Spleen (tissue), 11 donors: ENCODE data around the gene PRRG2. TPM values are rescaled to one million over a fixed set of nuclear protein-coding genes. Genes with fewer than 3 reads are reported as not detected.
A peak's percentile ranks its signal among the peaks of the same experiment; 100 is the strongest.

Experiments
- DNase-seq: peaks from one replicate; pipeline ENCODE4 v3.0.0-alpha.2; 2020
- H3K27ac ChIP-seq, 8 donors: fragments of 200-600 bp; sonication (generic) in 7 of 8; 1 replicate in 4 of 8; 2 replicates in 4 of 8; pipeline versions ENCODE4 v1.5.0 to v1.8.0; 2016 to 2021; ENCODE audit warnings: inconsistent platforms in 4 of 8, mild to moderate bottlenecking in 4 of 8, moderate library complexity in 1 of 8
- H3K27me3 ChIP-seq, 7 donors: fragments of 200-600 bp; sonication (generic) in 6 of 7; replicated peaks in 1 of 7; 1 replicate in 4 of 7; 2 replicates in 3 of 7; pipeline versions ENCODE4 v1.5.0 to v1.8.0; 2016 to 2021; ENCODE audit warnings: inconsistent platforms in 3 of 7, mild to moderate bottlenecking in 1 of 7
- H3K36me3 ChIP-seq, 6 donors: fragments of 200-600 bp; sonication (generic) in 5 of 6; 1 replicate in 4 of 6; 2 replicates in 2 of 6; pipeline versions ENCODE4 v1.5.0 to v1.8.0; 2016 to 2021; ENCODE audit warnings: inconsistent platforms in 2 of 6
- H3K4me1 ChIP-seq, 6 donors: fragments of 200-600 bp; sonication (generic) in 5 of 6; 1 replicate in 3 of 6; 2 replicates in 3 of 6; pipeline versions ENCODE4 v1.5.0 to v1.8.0; 2016 to 2021; ENCODE audit warnings: inconsistent platforms in 3 of 6
- H3K4me3 ChIP-seq, 8 donors: fragments of 200-600 bp; sonication (generic) in 7 of 8; 1 replicate in 4 of 8; 2 replicates in 4 of 8; pipeline versions ENCODE4 v1.5.0 to v1.8.0; 2016 to 2021; ENCODE audit warnings: inconsistent platforms in 4 of 8, mild to moderate bottlenecking in 4 of 8, moderate library complexity in 2 of 8
- H3K9me3 ChIP-seq, 8 donors: fragments of 200-600 bp; sonication (generic) in 7 of 8; 1 replicate in 4 of 8; 2 replicates in 4 of 8; pipeline versions ENCODE4 v1.5.0 to v1.8.0; 2016 to 2021; ENCODE audit warnings: inconsistent platforms in 4 of 8
- POLR2A ChIP-seq, 3 donors: fragments of 450-650 bp; IDR thresholded peaks; one replicate each; pipeline ENCODE4 v1.5.1; 2017; ENCODE audit warnings: antibody characterized with exemption in 3 of 3, mild to moderate bottlenecking in 1 of 3
- POLR2AphosphoS5 ChIP-seq, 3 donors: sonication (generic); formaldehyde crosslinking; IDR thresholded peaks; one replicate each; pipeline ENCODE4 v1.5.1; 2017; ENCODE audit warnings: antibody characterized with exemption in 3 of 3
- WGBS, 5 donors: extraction: QIAGEN DNeasy Blood & Tissue Kit in 3 of 5; methylation state at CpG; one replicate each; pipeline versions ENCODE4 v1.1.5 to v1.1.7; 2013 to 2018; 5-methylcytosine and 5-hydroxymethylcytosine counted together
- intact Hi-C: fragments of 100-400 bp; cut with DNase I; formaldehyde crosslinking; loops from one replicate; pipeline ENCODE4 v1.15.0; 2023; ENCODE audit warnings: low total_unique reads
- polyA plus RNA-seq, 3 donors: library from polyadenylated mRNA; stranded (reverse); fragments of 200-250 nt; gene quantifications; one replicate each; pipeline ENCODE4 v1.2.1, GENCODE V29; 2013
- total RNA-seq, 7 donors: library from RNA; depleted of rRNA in 3 of 7; stranded (reverse); fragments of >200 nt in 3 of 7; fragmentation: NEBNext Ultra II Directional in 4 of 7; extraction: Animal tissue kit (Norgen Biotek cat#: 25700) in 4 of 7; gene quantifications; one replicate each; pipeline versions ENCODE4 v1.1.0 to v1.2.1, GENCODE V29; 2016 to 2021
- TF ChIP-seq, protein P1 (sequence below), 11 experiments: fragments of 200-600 bp in 7 of 11; fragments of 450-650 bp in 4 of 11; sonication (generic) in 4 of 11; IDR thresholded peaks in 8 of 11; conservative IDR thresholded peaks in 3 of 11; 1 replicate in 7 of 11; 2 replicates in 4 of 11; pipeline versions ENCODE4 v1.4.0 to v1.8.0; 2016 to 2021; ENCODE audit warnings: antibody characterized with exemption in 11 of 11, inconsistent platforms in 4 of 11, mild to moderate bottlenecking in 1 of 11
- donor health status: healthy with polysubstance abuse.
- donor health status: DM: no; HTN: no; CAD: no; lungs with moderate emphysema.
- donor health status: DM: no; HTN: no; CAD: no.
- donor health status: Bipolar disorder and iron deficiency.
- donor health status: healthy.
- donor health status: DM: no; HTN: no; CAD: no.
- donor health status: DM: yes; HTN: yes; CAD: no.

PRRG2 gene
- total and polyA plus RNA-seq, 10 donors, result 0.37 to 7.9 (median 1.3) TPM

- Histone ChIP-seq H3K27ac (peak overlapping the region in 3 of 8 donors; percentile 76 to 85 (median 76)), H3K27me3 (no peaks in the 10 kb centered on the region), H3K4me1 (peaks cover 31 to 95% (median 64%) of the 10 kb centered on the region in 6 donors), H3K4me3 (peak overlapping the region in 2 of 8 donors; percentile 32 to 55), H3K9me3 (no peaks in the 10 kb centered on the region), H3K36me3 (peaks cover 0 to 89% (median 46%) of the 10 kb centered on the region in 6 donors)
- TF ChIP-seq, protein P1, sequence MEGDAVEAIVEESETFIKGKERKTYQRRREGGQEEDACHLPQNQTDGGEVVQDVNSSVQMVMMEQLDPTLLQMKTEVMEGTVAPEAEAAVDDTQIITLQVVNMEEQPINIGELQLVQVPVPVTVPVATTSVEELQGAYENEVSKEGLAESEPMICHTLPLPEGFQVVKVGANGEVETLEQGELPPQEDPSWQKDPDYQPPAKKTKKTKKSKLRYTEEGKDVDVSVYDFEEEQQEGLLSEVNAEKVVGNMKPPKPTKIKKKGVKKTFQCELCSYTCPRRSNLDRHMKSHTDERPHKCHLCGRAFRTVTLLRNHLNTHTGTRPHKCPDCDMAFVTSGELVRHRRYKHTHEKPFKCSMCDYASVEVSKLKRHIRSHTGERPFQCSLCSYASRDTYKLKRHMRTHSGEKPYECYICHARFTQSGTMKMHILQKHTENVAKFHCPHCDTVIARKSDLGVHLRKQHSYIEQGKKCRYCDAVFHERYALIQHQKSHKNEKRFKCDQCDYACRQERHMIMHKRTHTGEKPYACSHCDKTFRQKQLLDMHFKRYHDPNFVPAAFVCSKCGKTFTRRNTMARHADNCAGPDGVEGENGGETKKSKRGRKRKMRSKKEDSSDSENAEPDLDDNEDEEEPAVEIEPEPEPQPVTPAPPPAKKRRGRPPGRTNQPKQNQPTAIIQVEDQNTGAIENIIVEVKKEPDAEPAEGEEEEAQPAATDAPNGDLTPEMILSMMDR (IDR thresholded peaks at IDR 0.05 in 8 of 11, conservative IDR thresholded peaks at IDR 0.05 in 3 of 11), result no peak
- TF ChIP-seq POLR2A (IDR thresholded peaks at IDR 0.05) (no peak), POLR2AphosphoS5 (IDR thresholded peaks at IDR 0.05) (no peak)
- intact Hi-C loops, result no loop called here
- DNase-seq, result no peak
- WGBS, 5 donors, result 75 to 90% (median 86%) methylated on average over 7 of the region's 7 CpGs
Measured at GRCh38 chr19:49558591-49558990, 22.5 kb upstream of the PRRG2 start.

GRCh38 chr19:49559443-49559842 is 21.7 kb upstream of the PRRG2 start:
- intact Hi-C loops, result no loop called here
- Histone ChIP-seq H3K4me3 (peak overlapping the region in 4 of 8 donors; percentile 10 to 55 (median 26)), H3K4me1 (peaks cover 25 to 95% (median 59%) of the 10 kb centered on the region in 6 donors), H3K27ac (peak overlapping the region in 5 of 8 donors; percentile 58 to 85 (median 76)), H3K9me3 (no peaks in the 10 kb centered on the region), H3K36me3 (peaks cover 0 to 89% (median 46%) of the 10 kb centered on the region in 6 donors), H3K27me3 (no peaks in the 10 kb centered on the region)
- no peak for DNase-seq
- TF ChIP-seq, protein P1 (IDR thresholded peaks at IDR 0.05 in 8 of 11, conservative IDR thresholded peaks at IDR 0.05 in 3 of 11), result no peak
- TF ChIP-seq POLR2A (IDR thresholded peaks at IDR 0.05) (no peak), POLR2AphosphoS5 (IDR thresholded peaks at IDR 0.05) (no peak)
- 87 to 97% (median 93%) methylated on average over 3 of the region's 3 CpGs for WGBS, 5 donors

DNA sequence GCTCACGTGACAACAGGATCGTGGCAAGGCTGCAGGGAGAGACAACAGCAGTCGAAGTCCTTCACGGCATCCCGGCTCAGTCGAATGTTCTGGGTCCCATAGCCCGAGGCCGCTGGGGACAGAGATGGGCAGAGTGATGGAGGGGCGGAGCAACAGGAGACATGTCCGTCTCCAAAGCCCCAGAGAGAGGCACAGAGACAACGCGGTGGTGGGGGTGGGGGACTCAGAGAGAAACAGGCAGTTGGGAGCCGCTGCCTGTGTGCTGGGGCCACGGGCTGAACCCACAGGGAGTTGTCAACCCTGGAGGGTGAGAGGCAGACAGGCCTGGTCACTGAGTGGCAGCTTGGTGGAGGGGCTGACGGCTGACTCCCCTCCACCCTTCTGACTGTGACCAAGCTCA is 21.2 kb upstream of the PRRG2 start:
- H3K27me3 ChIP-seq, result no peaks in the 10 kb centered on the region

GRCh38 chr19:49560358-49560900 is 20.7 kb upstream of the PRRG2 start:
- peaks cover 0 to 82% (median 42%) of the 10 kb centered on the region in 6 donors for H3K36me3 ChIP-seq
- TF ChIP-seq POLR2A (IDR thresholded peaks at IDR 0.05) (no peak), POLR2AphosphoS5 (IDR thresholded peaks at IDR 0.05) (peak; percentile 39 to 60 (median 53))
- TF ChIP-seq, protein P1 (IDR thresholded peaks at IDR 0.05 in 8 of 11, conservative IDR thresholded peaks at IDR 0.05 in 3 of 11), result no peak
- H3K9me3 ChIP-seq, result no peaks in the 10 kb centered on the region
- peak overlapping the region; percentile 23 to 85 (median 59) for H3K27ac ChIP-seq
- DNase-seq, result no peak
- no peaks in the 10 kb centered on the region for H3K27me3 ChIP-seq
- intact Hi-C loops, result no loop called here
- peaks cover 19 to 95% (median 59%) of the 10 kb centered on the region in 6 donors for H3K4me1 ChIP-seq
- 35 to 55% (median 38%) methylated on average over 15 of the region's 15 CpGs for WGBS, 5 donors
- peak overlapping the region in 4 of 8 donors; percentile 10 to 55 (median 26) for H3K4me3 ChIP-seq

More for the DNA sequence above, 21.2 kb upstream of the PRRG2 start:
- Histone ChIP-seq H3K4me1 (peaks cover 24 to 95% (median 59%) of the 10 kb centered on the region in 6 donors), H3K27ac (peak overlapping the region in 7 of 8 donors; percentile 44 to 85 (median 60)), H3K9me3 (no peaks in the 10 kb centered on the region), H3K36me3 (peaks cover 0 to 87% (median 45%) of the 10 kb centered on the region in 6 donors), H3K4me3 (peak overlapping the region in 4 of 8 donors; percentile 10 to 55 (median 26))
- no peak for DNase-seq
- WGBS, 5 donors, result 68 to 86% (median 82%) methylated on average over 11 to 15 of the region's 15 CpGs
- TF ChIP-seq POLR2AphosphoS5 (IDR thresholded peaks at IDR 0.05), result no peak
- no peak for TF ChIP-seq POLR2A (IDR thresholded peaks at IDR 0.05)
- TF ChIP-seq, protein P1 (IDR thresholded peaks at IDR 0.05 in 8 of 11, conservative IDR thresholded peaks at IDR 0.05 in 3 of 11), result no peak
- intact Hi-C loops, result no loop called here
